ENCODE results near the gene SLC30A2.

SLC30A2 gene

GRCh38 chr1:26029864-26030481, 15.9 kb downstream of the SLC30A2 start:
- DNase-seq (ENCODE audit: low read depth) = no peak
- no peak overlapping the region for H3K4me3 ChIP-seq (ENCODE audit: low read depth, low read length)
- TF ChIP-seq CTCF (IDR thresholded peaks at IDR 0.05; ENCODE audit: insufficient read depth, low read depth, low read length, missing control alignments) = no peak

GRCh38 chr1:26029054-26029863, 16.7 kb downstream of the SLC30A2 start:
- TF ChIP-seq CTCF (IDR thresholded peaks at IDR 0.05; ENCODE audit: insufficient read depth, low read depth, low read length, missing control alignments) = no peak
- no peak for DNase-seq (ENCODE audit: low read depth)
- no peak overlapping the region for H3K4me3 ChIP-seq (ENCODE audit: low read depth, low read length)

- no peak overlapping the region for H3K4me3 ChIP-seq (ENCODE audit: low read depth, low read length)
- DNase-seq (ENCODE audit: low read depth) = no peak
- TF ChIP-seq CTCF (IDR thresholded peaks at IDR 0.05; ENCODE audit: insufficient read depth, low read depth, low read length, missing control alignments) = no peak
Measured at GRCh38 chr1:26028490-26028980, 17.4 kb downstream of the SLC30A2 start.

- no peak for DNase-seq (ENCODE audit: low read depth)
- H3K4me3 ChIP-seq (ENCODE audit: low read depth, low read length) = no peak overlapping the region
- TF ChIP-seq CTCF (IDR thresholded peaks at IDR 0.05; ENCODE audit: insufficient read depth, low read depth, low read length, missing control alignments) = no peak
Measured at GRCh38 chr1:26027716-26028489, 18.0 kb downstream of the SLC30A2 start.

- no peak for TF ChIP-seq CTCF (IDR thresholded peaks at IDR 0.05; ENCODE audit: insufficient read depth, low read depth, low read length, missing control alignments)
- no peak overlapping the region for H3K4me3 ChIP-seq (ENCODE audit: low read depth, low read length)
- DNase-seq (ENCODE audit: low read depth) = no peak
Measured at GRCh38 chr1:26025517-26025916, 20.4 kb downstream of the SLC30A2 start.

- H3K4me3 ChIP-seq (ENCODE audit: low read depth, low read length) = no peak overlapping the region
- no peak for DNase-seq (ENCODE audit: low read depth)
- no peak for TF ChIP-seq CTCF (IDR thresholded peaks at IDR 0.05; ENCODE audit: insufficient read depth, low read depth, low read length, missing control alignments)
Measured at GRCh38 chr1:26025060-26025459, 20.9 kb downstream of the SLC30A2 start.
